Amniotic epithelial cell (primary cell): Measurements from ENCODE around the gene NCAPG2.

ENCODE experiments used
- DNase-seq: peaks from one replicate; pipeline ENCODE4 v3.0.0-alpha.2; 2010; ENCODE audit warnings: low read depth

NCAPG2 gene

GRCh38 chr7:158704524-158705233 is at the start of gene NCAPG2:
Gene NCAPG2, minus strand, starts transcription at chr7:158704804. Its CDS starts 2,905 bp downstream, at chr7:158701899.
- DNase-seq = peak; percentile 96

- DNase-seq = no peak
These were observed 49.3 kb upstream of the NCAPG2 start for GRCh38 chr7:158753900-158754299.

- DNase-seq = no peak
These were observed 47.1 kb upstream of the NCAPG2 start for GRCh38 chr7:158751751-158752150.

- DNase-seq = no peak
These were observed 46.6 kb upstream of the NCAPG2 start for GRCh38 chr7:158751199-158751598.

- no peak for DNase-seq
These were observed 46.1 kb upstream of the NCAPG2 start for GRCh38 chr7:158750702-158751101.

- DNase-seq = no peak
These were observed 44.8 kb upstream of the NCAPG2 start for GRCh38 chr7:158749396-158749795.

GRCh38 chr7:158748335-158748734 is 43.7 kb upstream of the NCAPG2 start:
- DNase-seq = no peak

- no peak for DNase-seq
These were observed 42.8 kb upstream of the NCAPG2 start for GRCh38 chr7:158747408-158747807.

GRCh38 chr7:158746957-158747356 is 42.4 kb upstream of the NCAPG2 start:
- no peak for DNase-seq

- no peak for DNase-seq
These were observed 40.6 kb upstream of the NCAPG2 start for GRCh38 chr7:158745057-158745715.

- no peak for DNase-seq
These were observed 39.5 kb upstream of the NCAPG2 start for GRCh38 chr7:158744070-158744469.

- no peak for DNase-seq
These were observed 38.6 kb upstream of the NCAPG2 start for GRCh38 chr7:158743219-158743618.

- no peak for DNase-seq
These were observed 37.6 kb upstream of the NCAPG2 start for GRCh38 chr7:158742065-158742821.

GRCh38 chr7:158741294-158741666 is 36.7 kb upstream of the NCAPG2 start:
- no peak for DNase-seq

GRCh38 chr7:158740657-158741293 is 36.2 kb upstream of the NCAPG2 start:
- DNase-seq = peak; percentile 97

GRCh38 chr7:158740013-158740656 is 35.5 kb upstream of the NCAPG2 start:
- DNase-seq = peak; percentile 94

GRCh38 chr7:158738841-158739240 is 34.2 kb upstream of the NCAPG2 start:
- DNase-seq = no peak

- no peak for DNase-seq
These were observed 32.6 kb upstream of the NCAPG2 start for GRCh38 chr7:158737064-158737695.

GRCh38 chr7:158735935-158736334 is 31.3 kb upstream of the NCAPG2 start:
- DNase-seq = no peak

- DNase-seq = peak; percentile 95
These were observed 30.3 kb upstream of the NCAPG2 start for GRCh38 chr7:158734861-158735260.

- DNase-seq = no peak
These were observed 29.3 kb upstream of the NCAPG2 start for GRCh38 chr7:158733775-158734494.
